Omental fat pad (tissue), 4 donors: ENCODE measurements around the gene ANK3. TPM values are rescaled to one million over a fixed set of nuclear protein-coding genes. Genes with fewer than 3 reads are reported as not detected.
A peak's percentile ranks its signal among the peaks of the same experiment; 100 is the strongest.
"Not testable (repeated sequence)": the region's sequence is repeated elsewhere in the genome, so short reads cannot be mapped to it uniquely, and the experiment has no call there.

Experiments
- ATAC-seq: fragments of 150-250 bp; one replicate; pipeline ENCODE4 v1.9.1; 2016; ENCODE audit warnings: mild to moderate bottlenecking, moderate library complexity; ENCODE audit not compliant: low FRiP score
- DNase-seq: peaks from one replicate; pipeline ENCODE4 v3.0.0-alpha.2; 2019; ENCODE audit warnings: low spot score
- total RNA-seq, 4 donors: library from RNA; depleted of rRNA; stranded (reverse); fragments of >200 nt; gene quantifications; one replicate each; pipeline ENCODE4 v1.1.0, GENCODE V29; 2016
- TF ChIP-seq, protein P1 (sequence below), 3 donors: fragments of 450-650 bp; IDR thresholded peaks; one replicate each; pipeline ENCODE4 v1.5.1; 2016 to 2017; ENCODE audit warnings: antibody characterized with exemption in 3 of 3, mild to moderate bottlenecking in 3 of 3, moderate library complexity in 2 of 3

The ANK3 gene
- total RNA-seq, 4 donors from 2014 or later, result 10.5 to 22.5 (median 13.3) TPM

DNA sequence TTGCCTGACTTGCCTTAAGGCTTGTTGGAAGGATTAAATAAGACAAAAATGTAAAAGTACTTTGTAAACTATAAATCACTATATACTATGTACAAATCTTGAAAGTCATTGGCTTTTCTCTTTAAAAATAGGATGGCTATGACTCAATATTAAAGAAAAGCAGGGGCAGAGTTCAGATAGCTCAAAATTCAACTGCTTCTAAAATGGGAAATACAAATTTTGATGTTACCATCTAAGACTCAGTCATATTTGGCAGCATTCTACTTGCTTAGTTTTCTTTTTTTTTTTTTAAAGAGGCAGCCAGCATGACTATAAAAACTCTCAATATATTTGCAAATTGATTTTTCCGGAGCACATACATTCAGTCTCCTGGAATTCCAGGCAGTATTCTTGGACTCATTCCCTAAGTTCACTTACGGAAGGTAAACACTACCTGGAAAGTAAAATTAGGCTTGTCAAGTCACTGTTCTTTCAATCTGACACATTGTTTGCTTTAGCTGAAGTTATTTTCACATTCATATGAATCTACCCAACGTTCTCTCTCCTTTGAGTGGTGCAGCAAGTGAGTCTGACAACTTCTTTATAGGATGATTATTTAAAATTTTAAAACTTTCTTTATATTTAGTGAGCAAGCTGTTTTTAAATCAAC, 349.5 kb downstream of the ANK3 start:
- TF ChIP-seq, protein P1, sequence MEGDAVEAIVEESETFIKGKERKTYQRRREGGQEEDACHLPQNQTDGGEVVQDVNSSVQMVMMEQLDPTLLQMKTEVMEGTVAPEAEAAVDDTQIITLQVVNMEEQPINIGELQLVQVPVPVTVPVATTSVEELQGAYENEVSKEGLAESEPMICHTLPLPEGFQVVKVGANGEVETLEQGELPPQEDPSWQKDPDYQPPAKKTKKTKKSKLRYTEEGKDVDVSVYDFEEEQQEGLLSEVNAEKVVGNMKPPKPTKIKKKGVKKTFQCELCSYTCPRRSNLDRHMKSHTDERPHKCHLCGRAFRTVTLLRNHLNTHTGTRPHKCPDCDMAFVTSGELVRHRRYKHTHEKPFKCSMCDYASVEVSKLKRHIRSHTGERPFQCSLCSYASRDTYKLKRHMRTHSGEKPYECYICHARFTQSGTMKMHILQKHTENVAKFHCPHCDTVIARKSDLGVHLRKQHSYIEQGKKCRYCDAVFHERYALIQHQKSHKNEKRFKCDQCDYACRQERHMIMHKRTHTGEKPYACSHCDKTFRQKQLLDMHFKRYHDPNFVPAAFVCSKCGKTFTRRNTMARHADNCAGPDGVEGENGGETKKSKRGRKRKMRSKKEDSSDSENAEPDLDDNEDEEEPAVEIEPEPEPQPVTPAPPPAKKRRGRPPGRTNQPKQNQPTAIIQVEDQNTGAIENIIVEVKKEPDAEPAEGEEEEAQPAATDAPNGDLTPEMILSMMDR (IDR thresholded peaks at IDR 0.05), result no peak
- ATAC-seq, result peak; percentile 28
- DNase-seq, result no peak

GRCh38 chr10:60035984-60036383, 353.7 kb downstream of the ANK3 start:
- ATAC-seq (no peak), DNase-seq (no peak)
- TF ChIP-seq, protein P1 (IDR thresholded peaks at IDR 0.05), result no peak

- not testable (repeated sequence) for DNase-seq, ATAC-seq
Observed at GRCh38 chr10:60035375-60035774, 354.3 kb downstream of the ANK3 start.

DNA sequence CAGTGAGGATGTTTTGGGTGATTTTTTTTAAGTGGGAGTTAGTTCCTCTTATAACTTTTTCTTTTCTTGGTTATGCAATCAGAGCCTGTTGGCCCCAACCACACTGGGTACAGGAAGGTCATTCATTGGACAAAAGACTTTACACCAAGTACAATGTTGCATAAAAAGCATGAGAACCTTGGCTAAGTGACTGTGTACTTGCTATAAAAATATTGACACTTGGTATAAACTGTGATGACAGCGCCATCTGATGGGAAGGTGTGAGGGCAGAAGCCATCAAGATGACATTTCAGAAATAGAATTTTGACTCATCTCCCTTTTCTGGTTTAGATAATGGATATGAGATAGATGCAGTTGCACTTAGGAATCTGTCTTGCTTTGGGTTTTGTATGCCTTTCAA, 357.0 kb downstream of the ANK3 start:
- TF ChIP-seq, protein P1 (IDR thresholded peaks at IDR 0.05), result no peak
- ATAC-seq (peak; percentile 54), DNase-seq (peak; percentile 32)

- DNase-seq (no peak), ATAC-seq (peak; percentile 37)
- TF ChIP-seq, protein P1 (IDR thresholded peaks at IDR 0.05), result no peak
Observed at GRCh38 chr10:60031664-60032063, 358.0 kb downstream of the ANK3 start.

- TF ChIP-seq, protein P1 (IDR thresholded peaks at IDR 0.05), result no peak
- ATAC-seq (no peak), DNase-seq (no peak)
Observed at GRCh38 chr10:60031183-60031582, 358.5 kb downstream of the ANK3 start.

DNA sequence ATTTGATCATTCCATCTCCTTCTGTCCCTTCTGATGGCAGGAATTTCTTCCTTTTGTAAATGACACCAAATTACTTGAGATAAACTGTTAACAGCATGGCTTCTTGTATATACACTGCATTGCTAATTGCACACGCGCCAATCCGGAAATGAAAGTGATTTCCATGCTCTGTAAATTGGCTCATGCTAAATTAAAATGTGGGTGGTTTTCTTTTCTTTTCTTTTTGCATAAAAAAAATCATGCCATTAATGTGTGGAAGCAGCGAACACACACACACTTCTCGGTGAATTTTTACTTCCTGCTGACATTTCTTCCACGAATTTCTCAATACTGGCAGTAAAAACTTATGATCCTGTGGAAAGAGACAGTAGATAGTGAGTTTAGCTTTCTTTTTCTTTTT, 360.2 kb downstream of the ANK3 start:
- ATAC-seq (no peak), DNase-seq (no peak)
- TF ChIP-seq, protein P1 (IDR thresholded peaks at IDR 0.05), result no peak
